ENCODE measurements around the gene FTH1.
"Not testable (repeated sequence)": the region's sequence is repeated elsewhere in the genome, so short reads cannot be mapped to it uniquely, and the experiment has no call there.

Gene FTH1

DNA sequence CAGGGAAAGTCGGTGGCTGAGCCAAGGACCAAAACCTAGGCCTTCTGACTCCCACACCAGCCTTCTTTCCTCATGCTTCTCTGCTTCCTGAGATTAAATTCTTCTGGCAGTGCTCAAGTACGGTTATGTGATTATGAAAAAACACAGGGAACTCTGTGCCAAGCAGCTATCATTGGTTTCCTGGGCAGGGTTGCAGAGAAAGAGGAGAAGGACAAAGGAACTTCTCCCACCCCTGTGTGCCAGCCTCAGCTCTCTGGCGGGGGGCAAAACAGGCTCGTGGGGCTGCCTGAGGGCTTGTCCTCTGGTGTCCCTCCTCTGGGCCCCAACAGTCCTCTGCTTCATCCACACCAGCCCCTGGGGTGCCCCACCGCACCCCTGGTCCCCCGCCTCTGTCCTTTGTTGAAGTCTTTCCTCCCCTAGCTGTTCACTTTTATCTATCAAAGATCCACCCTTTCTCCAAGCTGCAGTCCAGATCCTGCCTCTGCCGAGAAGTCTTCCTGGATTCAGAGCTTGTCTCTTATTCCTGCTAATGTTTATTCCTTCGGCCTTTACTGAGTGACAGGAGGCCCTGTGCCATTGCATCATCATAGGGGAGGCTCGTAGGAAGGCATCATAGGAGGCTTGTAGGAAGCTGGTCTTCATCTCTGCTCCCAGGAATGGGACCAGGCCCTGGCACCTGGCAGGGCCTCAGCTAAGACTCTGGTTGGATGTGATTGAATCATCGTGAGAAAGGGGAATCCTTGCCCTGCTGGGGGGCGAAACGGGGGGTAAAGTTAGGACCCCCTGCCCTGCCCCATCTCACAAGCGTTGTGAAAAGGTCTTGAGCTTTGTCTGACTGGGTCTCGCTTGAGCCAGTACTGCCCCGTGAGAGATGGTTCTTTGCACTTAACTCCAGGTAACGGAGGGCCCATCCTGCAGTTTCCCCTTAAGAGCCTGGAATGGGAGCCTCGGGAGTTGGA, 11.5 kb upstream of the FTH1 start:
- DNase-seq (ENCODE audit: low read depth) = no peak

DNA sequence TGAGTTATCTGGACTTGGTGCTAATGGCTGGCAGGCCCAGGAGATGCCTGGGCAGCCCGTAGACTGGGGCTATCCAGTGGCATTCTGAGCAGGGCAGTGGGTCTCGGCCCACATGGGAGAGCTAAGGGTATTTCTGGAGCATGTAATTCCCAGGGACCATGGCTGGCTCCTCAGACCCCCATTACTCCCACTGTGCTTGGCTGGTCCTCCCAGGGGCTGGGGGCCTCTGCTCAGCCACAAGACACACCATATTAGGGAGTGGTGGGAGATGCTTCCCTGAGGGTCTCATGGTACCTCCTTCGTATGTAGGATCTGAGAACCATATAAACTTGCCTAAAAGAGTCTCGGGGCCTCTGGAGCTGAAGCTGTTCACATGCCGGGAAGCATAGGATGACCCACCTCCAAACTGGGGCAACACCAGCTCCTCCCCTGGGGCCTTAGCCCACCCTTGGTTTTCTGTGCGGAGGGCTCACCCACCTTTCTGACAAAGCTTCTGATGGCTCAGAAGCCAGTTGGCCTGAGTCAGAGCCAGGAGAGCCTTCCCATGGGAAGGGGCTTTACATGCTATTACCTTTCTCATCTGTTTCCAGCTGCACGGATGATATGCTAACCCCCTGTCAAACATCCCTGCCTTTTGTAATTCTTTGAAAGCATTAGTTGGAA, 9.5 kb upstream of the FTH1 start:
- no peak for DNase-seq (ENCODE audit: low read depth)

DNA sequence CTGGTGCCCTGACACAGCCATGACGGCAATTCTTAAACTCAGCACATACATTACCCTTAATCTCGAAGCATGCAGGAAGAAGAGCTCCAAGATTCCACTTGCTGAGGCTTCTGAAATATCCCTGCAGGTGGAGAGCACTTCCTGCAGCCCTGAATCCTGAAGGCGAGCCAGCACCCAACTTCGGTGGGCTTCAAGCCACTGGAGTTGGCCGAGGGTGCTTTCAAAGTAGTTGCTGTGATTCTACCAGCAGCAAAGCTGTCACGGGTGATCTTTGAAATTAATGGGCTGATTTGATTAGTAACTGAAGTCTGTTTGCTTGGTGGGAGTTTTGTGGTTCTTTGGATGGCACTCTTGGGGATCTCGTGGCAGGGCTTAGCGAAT, 9.0 kb upstream of the FTH1 start:
- DNase-seq (ENCODE audit: low read depth) = no peak

DNA sequence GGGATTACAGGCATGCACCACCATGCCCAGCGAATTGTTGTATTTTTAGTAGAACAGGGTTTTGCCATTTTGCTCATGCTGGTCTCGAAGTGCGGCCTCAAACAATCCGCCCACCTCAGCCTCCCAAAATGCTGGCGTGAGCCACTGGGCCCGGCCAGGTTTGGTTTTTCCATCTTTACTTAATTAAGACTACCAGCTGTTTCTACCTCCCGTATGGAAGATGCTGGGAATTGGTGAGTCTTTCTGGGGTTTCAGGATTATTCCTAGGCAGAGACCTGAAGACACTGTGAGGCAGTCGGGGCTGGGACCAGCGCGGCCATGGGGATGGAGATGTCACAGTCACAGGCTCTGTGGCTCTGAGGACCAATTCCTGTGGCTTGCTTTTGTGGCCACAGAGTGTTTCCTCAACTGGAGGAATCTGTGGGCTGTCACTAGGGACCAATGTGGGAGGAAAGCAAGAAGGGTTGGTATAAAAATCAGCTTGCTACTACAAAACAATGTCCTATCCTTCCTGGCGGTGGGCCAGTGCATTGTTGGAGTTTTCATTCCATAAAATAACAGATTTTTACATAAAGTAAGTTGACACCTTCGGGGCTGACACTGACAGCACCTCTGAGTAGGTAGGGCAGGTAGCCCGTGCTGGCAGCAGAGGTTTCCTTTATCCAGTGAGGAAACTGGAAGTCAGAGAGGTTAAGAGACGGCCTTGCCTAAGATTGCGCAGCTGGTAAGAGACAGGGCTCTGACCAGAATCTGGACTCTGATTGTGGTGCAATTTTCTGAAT, 8.4 kb upstream of the FTH1 start:
- no peak for DNase-seq (ENCODE audit: low read depth)

DNA sequence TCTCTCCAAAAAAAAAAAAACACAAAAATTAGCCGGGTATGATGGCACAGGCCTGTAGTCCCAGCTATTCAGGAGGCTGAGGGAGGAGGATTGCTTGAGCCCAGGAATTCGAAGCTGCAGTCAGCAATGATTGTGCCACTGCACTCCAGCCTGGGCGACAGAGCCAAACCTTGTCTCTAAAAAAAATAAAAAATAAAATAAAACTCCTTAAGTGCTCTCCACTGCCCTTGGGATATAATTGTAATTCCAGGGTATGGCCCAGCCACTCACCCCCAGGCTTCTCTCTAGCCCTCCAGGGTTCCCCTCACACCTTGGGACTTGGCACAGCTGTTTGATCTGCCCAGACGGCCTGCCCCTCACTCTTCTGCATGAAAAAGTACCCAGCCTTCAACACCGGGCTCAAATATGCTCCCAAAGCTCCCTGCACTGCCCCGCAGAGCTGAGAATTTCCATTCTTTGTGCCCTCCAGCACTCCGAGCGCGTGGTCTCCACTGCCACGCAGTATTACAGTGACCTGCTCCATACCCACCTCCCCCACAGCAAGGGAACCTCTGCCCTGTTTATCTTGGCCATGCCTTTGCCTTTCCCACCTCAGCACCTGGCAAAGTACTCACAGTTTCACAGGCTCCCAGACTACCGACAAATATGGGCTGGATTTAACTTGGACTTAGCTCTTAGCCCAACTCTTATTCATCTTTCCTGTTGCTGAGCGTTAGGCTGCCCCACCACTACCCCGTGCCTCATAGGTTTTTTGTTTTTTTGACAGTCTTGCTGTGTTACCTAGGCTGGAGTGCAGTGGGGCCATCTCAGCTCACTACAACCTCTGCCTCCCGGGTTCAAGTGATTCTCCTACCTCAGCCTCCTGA, 7.6 kb upstream of the FTH1 start:
- DNase-seq (ENCODE audit: low read depth) = no peak

DNA sequence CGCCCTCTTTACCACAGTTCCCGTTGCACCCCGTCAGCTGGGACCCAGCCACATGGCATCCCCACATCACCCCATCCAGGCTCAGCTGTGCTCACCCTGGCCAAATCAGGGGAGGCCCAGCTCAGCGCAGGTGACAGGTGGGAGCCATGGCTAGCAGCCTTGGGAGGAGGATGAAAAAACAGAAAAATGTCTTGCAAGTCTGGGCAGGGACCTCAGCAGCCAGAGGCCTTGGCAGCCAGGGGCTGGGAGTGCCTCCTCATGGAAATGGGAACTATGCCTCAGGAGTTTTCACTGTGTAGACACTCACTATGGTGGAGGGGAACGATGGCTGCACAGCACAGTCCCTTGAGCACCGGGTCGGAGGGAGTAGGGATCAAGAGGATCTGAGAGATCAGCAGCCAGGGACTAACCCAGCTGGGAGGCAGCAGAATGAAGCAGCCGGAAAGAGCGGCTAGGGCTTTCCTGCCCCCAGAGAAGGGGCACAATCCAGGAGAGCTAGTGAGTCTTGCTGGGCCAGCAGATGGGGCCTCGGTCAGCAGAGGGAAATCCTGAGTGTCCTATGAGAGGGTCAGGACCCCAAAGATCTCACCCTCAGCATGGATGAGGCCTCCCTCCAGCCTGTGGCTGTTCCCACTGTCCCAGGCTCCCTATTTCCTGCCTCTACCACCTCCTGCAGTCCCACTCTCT, 6.2 kb upstream of the FTH1 start:
- DNase-seq (ENCODE audit: low read depth) = no peak

DNA sequence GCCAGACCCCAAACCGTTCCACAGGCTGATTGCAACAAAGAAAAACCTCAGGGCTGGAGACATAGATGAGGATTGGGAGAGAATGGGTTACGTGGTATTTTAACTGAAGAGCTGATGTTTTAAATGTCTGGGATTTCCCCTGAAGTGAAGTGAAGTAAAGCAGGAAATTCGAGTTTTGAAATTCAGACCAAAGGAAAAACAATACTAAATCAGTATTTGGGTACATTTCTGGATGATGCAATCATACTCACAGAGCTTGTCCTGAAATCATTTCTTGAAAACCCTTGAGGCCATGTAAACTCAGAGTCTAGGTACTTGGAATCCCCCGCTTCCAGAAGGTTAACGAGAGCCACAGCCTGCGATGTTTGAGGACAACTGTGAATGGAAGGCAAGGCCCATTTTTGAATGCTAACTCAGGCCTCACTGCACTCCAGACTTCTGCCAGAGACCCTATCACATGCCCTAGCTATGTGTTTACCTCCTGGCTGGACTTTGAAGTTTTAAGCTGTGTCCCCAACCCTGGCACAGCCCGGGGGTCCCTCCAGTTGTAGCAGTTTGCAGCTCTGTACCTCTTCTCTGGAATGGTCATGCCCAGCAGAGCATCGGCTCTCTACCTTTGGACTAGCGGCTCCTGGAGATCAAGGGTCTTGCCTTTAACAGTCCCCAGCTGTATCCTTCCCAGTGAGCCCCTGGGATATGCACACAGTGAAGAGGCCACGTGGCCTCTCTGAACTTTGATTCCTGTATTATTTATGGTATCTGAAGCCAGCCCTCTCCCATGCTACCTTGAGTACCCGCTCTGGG, 5.4 kb upstream of the FTH1 start:
- peak; percentile 83 for DNase-seq (ENCODE audit: low read depth)

DNA sequence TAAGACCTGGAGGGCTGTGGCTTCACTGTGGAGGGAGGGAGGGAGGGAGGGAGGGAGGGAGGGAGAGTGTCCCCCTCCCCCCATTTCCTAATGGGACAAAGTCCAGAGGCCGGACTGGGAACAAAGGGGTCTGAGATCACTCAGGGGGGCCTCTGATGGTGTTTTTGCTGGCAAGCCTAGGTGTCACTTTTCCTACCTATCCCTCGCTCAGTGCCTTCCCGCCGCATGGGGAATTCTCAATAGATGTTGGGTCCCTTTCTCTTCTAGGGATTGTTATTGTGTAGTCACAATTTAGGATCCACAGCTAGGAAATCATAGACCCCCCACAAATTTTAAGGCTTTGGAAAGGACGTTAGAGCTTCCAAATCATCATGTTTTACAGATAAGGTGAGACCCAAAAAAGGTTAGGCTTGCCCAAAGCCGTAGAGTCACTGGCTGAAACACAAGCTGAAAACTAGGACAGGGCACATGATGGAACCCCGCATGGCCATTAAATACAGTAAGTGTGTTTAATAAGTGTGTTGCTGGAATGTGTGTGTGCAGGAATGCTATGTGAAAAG, 4.8 kb upstream of the FTH1 start:
- no peak for DNase-seq (ENCODE audit: low read depth)

DNA sequence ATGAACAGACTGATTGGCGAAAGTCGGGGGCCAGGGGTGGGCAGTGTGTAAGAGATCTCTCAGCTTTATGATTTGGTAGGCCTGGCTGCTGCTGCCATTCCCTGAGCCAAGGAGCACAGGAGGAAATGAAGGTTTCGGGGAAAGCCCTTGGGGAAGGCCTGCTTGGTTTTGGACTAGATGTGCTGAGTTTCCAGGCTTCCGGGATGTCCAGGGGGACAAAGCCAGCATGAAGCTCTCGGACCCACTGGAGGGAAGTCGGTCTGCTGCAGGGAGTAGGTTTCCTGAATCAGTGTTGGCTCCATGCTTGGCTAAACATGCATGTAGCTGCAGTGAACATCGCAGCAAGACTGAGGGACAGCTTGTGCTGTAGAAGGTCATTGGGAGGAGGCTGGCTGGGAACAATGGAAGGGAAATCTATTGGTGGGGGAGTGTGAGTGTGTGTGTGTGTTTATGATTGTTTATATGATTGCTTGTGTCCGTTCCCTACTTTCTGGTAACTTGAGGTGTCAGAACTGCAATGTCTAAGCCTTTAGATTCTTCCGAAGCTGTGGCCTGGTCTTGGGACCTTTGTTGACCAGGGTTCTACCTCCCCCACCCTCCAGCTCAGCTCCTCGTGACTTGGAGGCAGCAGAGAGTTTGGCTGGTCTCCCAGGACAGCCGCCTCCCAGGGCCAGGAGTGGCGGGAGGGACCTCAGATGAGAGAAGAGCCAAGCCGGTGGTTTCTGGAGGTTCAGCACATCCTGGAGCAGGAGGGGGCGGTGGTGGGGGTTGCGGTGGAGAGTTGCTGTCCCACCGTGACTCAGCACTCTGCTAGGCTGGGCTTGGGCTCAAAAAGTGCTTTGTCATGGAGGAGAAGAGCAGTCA, 4.0 kb upstream of the FTH1 start:
- DNase-seq (ENCODE audit: low read depth) = peak; percentile 98

DNA sequence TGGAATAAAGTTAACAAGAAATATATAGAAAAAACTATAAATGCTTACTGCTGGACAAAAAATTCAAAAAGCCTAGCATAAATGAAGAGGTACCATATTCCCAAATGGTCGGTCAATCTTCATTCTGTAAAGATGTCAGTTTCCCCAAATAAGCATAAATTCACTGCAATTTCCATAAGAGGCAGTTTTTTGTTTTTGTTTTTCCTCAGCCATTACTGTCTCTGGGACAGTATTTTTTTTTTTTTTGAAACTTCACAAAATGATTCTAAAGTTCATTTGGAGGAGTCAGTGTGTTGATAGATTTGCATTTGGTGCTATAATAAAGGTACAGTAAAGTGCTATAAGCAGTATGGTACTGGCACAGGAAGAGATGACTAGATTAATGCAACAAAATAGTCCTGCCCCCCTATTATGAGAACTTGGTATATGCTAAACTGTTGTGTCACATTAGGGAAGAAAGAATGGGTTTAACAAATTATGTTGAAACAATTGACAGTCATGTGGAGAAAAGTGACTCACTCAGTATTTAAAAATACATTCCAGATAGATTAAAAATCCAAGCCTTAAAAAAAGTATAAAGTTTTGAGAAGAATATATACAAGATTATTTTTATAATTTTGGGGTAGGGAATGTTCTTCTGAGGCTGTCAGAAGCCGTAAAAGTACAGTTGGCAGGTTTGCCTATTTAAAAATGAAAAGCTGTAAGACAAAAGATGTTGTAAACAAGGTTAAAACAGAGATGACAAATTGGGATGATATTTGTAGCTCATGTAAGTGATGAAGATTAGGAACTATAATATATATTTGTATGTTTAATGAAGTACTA, 2.6 kb upstream of the FTH1 start:
- DNase-seq (ENCODE audit: low read depth) = peak; percentile 77

DNA sequence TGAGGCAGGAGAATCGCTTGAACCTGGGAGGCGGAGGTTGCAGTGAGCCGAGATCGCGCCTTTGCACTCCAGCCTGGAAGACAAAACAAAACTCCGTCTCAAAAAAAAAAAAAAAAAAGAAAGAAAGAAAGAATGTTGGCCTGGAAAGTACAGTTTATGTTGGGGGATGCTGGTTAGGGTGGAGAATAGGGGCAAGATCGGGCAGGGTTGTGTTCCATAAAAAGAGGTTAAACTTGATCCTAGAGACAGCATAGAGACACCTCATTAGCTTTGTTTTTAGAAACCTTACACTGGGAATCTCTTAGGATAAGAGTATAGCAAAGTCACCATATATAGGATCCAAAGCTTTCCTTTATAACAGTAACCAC, 1.9 kb upstream of the FTH1 start:
- DNase-seq (ENCODE audit: low read depth) = no peak

DNA sequence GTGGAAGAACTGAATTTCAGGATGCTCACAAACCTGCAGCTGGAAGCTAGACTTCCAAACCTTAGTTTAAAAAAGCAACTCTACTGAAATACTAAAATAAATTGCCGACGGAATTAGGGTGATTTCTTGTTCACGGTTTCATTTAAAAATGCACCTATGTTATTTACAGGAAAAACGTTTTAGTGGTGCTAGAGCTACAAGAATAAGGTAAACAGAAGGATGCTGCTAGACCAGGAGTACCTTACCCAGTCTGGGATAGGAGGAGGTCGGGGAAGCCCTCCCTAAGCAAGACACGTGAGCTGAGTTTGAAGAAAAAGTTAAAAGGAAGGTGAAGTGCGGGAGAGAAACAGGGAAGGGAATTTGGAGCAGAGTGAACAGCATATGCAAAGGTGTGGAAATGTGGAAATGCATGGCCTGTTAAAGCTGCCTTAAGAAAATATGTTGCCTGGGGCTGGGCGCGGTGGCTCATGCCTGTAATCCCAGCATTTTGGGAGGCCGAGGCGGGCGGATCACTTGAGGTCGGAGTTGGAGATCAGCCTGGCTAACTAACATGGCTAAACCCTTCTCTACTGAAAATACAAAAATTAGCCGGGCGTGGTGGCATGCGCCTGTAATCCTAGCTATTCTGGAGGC, 1.4 kb upstream of the FTH1 start:
- DNase-seq (ENCODE audit: low read depth) = no peak

DNA sequence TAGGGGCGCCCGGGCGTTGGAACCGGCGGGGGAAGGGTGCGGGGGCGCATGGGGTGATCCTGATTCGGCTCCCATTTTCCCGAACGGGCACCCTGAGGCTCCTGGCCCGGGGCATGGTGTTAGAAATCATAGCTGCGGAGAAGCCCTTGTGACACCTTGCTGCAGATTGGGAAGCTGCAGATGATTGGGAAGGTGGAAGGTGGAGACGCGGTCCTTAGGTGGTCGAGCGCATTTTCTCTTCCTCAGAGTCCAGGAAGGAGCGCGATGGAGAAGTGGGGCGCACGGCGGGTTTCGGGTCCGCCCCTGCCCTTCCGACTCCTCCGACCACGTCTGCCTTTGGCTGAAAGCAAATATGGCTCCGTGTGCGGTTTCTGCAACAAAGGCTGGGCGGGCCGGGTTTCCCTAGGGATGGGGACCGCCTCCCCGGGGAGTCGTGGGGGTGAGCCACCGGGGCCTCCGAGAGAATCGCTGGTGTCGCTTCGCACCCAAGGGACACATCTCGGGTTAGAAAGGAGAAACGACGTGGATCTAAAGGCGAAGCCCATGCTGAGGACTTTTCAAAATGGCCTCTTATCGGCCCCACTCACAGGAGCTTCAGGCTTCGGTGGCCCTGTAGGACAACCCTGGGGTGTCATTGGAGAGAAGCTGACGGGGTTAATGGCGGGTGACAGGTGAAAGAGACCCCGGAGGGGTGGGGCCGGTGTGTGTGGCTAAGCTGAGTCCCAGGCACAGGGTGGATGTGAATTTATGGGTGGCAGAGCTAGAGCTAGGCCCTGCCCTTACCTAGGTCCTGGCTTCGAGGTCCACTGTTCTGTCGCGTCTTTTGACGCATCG, 707 bp upstream of the FTH1 start:
- no peak for DNase-seq (ENCODE audit: low read depth)

DNA sequence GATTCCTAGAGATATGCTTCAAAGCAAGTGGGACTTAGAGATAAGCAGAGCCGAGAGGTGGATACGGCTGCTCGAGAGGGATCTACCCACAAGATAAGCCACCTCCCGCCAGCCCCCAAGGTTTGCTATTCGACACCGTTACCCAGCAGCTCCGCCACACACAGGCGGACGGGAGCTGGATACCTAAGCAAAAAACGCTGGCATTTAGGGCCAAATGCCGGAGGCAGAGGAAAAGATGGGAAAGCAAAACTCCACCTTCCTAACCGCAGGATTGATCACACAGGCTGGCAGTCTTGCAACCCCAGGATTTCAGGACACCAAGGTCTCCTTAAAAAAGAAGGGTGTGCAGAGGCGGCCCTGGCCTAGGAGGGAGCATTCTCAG, 709 bp downstream of the FTH1 start:
- DNase-seq (ENCODE audit: low read depth) = no peak

DNA sequence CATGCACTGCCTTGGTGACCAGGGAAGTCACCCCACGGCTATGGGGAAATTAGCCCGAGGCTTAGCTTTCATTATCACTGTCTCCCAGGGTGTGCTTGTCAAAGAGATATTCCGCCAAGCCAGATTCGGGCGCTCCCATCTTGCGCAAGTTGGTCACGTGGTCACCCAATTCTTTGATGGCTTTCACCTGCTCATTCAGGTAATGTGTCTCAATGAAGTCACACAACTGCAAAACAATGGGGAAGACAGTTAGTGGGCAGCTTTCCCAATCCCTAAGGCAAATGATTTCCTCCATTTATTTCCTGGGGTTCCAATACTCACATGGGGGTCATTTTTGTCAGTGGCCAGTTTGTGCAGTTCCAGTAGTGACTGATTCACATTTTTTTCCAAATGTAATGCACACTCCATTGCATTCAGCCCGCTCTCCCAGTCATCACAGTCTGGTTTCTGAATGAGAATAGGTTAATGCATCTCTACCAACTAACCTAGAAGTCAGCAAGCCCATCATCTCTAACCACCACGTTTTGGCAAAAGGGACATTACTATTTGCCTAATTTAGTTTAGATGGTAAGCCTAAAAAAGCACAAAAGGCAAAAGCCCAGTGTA, 2.7 kb downstream of the FTH1 start:
- not testable (repeated sequence) for DNase-seq (ENCODE audit: low read depth)

DNA sequence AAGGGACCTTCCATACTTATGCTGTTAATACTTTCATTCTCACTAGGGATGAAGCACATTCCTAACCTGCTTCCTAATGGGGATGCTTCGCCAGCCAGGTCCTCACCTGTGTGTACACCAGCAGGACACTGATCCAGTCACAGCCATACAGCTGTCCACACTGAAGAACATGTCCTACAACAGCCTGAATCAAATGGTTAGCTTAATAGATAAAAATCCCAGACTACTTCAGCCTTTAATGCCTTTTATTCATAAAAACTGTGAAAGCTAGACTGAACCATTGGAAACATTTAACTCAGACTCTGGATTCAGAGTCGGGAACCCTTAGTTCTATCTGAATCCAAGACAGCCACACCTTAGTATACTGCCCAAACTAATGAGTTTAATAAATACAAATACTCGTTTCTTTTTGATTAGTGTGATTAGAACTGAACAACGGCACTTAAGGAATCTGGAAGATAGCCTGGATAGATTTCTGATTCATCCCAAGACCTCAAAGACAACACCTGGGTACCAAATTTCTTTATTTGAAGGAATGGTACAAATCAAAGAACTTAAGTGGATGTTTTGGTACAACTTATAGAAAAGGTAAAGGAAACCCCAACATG, 3.3 kb downstream of the FTH1 start:
- DNase-seq (ENCODE audit: low read depth) = no peak

Data from stromal cell of bone marrow (primary cell).